K562 (cell line): ENCODE data around the gene TMCO4.

Source experiments
- CTCF ChIP-seq, 3 experiments: IDR thresholded peaks in 2 of 3; conservative IDR thresholded peaks in 1 of 3; 2 replicates each; pipeline ENCODE4 v1.5.1; 2011 to 2012; ENCODE audit warnings: low read length in 3 of 3, mild to moderate bottlenecking in 3 of 3, control low read depth in 2 of 3, improper control_type of control experiment in 1 of 3, inconsistent platforms in 1 of 3, low read depth in 1 of 3, mixed read lengths in 1 of 3, moderate library complexity in 1 of 3; ENCODE audit not compliant: insufficient read depth in 2 of 3
- EZH2 ChIP-seq: IDR thresholded peaks from 2 replicates; pipeline ENCODE4 v1.6.1; 2012; ENCODE audit warnings: low read depth, mild to moderate bottlenecking, inconsistent platforms, low read length, borderline replicate concordance
- HDAC8 ChIP-seq: fragments of 450-650 bp; IDR thresholded peaks from 2 replicates; pipeline ENCODE4 v1.6.1; 2016; ENCODE audit warnings: mild to moderate bottlenecking, missing genetic modification characterization, moderate library complexity, missing compliant biosample characterization
- MAX ChIP-seq: sonication (generic); formaldehyde crosslinking; IDR thresholded peaks from 2 replicates; pipeline ENCODE4 v1.9.0; 2022; ENCODE audit warnings: mild to moderate bottlenecking, missing genetic modification reagents
- MEF2D ChIP-seq: conservative IDR thresholded peaks from 2 replicates; pipeline ENCODE4 v1.6.1; 2016; ENCODE audit warnings: low read depth, missing genetic modification characterization, missing compliant biosample characterization
- MYNN ChIP-seq, 2 experiments: sonication (generic); formaldehyde crosslinking in 1 of 2; IDR thresholded peaks; 2 replicates each; pipeline versions ENCODE4 v1.5.0 to v1.6.1; 2016 to 2020; ENCODE audit warnings: antibody characterized with exemption in 1 of 2, missing genetic modification reagents in 1 of 2
- POLR2AphosphoS5 ChIP-seq: IDR thresholded peaks from 2 replicates; pipeline ENCODE4 v1.6.1; 2011; ENCODE audit warnings: mild to moderate bottlenecking, low read depth, low read length, moderate library complexity; ENCODE audit not compliant: control insufficient read depth, insufficient read depth
- SMAD2 ChIP-seq: fragments of 150-350 bp; IDR thresholded peaks from 2 replicates; pipeline ENCODE4 v1.6.1; 2014; ENCODE audit warnings: low read depth, mild to moderate bottlenecking, low read length
- SMARCA4 ChIP-seq: fragments of 450-650 bp; IDR thresholded peaks from 2 replicates; pipeline ENCODE4 v1.6.1; 2016

GRCh38 chr1:19636065-19636464, 163.7 kb downstream of the TMCO4 start:
- TF ChIP-seq CTCF (IDR thresholded peaks at IDR 0.05 in 2 of 3, conservative IDR thresholded peaks at IDR 0.05 in 1 of 3; ENCODE audit: insufficient read depth in 2 of 3, low read depth in 1 of 3, low read length in 3 of 3) = no peak
- TF ChIP-seq SMAD2 = no peak
- TF ChIP-seq SMARCA4 = no peak
- no peak for TF ChIP-seq POLR2AphosphoS5
- no peak for TF ChIP-seq MEF2D
- TF ChIP-seq MAX = no peak
- no peak for TF ChIP-seq HDAC8
- TF ChIP-seq MYNN (IDR thresholded peaks at IDR 0.05) = no peak
- no peak for TF ChIP-seq MYNN (CRISPR knock-in tag; IDR thresholded peaks at IDR 0.05)
- TF ChIP-seq EZH2 = no peak
